ENCODE measurements around the gene FNDC3B.
"Not testable (repeated sequence)": the region's sequence is repeated elsewhere in the genome, so short reads cannot be mapped to it uniquely, and the experiment has no call there.

Gene FNDC3B

DNA sequence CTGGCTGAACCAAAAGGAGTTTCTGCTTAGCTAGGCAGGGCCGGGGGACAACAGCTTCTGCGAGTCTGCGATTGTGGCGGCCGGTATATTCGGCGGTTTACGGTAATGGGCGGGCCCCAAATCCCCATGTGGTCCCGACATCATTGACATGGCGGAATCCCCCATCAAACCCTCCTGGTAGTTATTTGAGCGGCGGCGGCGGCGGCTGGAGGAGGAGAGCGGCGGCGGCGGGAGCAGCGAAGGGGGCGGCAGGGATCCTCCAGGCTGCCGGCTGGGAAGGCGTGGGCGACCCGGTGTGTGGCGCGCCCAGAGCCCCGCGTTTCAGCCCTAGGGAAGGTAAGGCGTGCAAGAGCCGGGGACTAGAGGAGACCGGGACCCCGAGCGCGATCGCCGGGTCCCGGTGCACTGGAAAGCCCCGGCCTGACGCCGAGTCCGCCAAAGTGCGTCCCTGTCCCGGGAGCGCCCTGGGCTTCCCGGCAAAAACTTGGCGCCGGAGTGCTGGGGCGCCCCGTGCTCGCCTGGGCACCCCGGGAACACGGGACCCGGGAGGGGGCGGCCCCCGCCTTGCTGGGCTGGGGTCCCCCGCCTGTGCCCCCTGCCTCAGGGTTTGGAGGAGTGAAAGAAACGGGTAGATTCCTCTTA is at the start of gene FNDC3B:
FNDC3B (plus strand) TSS at position 143 of the 642 bp plus-strand sequence. CDS start 72,902 bp downstream, outside the sequence.
- DNase-seq (ENCODE audit: low read depth in 3 of 3) = peak; percentile 75 to 85 (median 82)

DNA sequence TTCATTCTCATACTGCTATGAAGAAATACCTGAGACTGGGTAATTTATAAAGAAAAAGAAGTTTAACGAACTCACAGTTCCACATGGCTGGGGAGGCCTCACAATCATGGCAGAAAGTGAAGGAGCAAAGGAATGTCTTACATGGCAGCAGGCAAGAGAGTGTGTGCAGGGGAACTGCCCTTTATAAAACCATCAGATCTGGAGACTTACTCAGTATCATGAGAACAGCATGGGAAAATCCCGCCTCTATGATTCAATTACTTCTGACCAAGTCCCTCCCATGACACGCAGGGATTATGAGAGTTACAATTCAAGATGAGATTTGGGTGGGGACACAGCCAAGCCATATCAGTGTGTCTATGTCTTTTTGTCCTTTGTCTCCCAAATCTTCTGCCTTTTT is 49.1 kb upstream of the FNDC3B start:
- not testable (repeated sequence) for DNase-seq (ENCODE audit: low read depth in 3 of 3)

DNA sequence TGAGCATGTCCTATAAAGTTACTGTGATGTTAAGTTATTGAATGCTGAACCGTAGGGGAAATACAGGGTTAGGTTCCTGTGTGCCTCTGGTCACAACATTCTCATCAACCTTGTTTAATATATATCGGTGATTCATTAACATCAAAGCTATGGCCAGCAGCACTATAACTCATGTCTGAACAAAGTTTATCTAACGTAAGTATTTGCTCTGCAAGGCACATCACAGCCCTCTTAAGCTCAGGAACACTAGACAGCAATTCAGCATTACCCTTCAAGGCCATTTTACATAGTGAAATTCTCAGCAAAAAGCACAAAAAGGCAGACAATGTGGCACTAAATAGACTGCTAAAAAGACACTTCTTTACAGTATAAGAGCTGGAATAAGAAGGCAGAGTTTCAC is 48.2 kb upstream of the FNDC3B start:
- no peak for DNase-seq (ENCODE audit: low read depth in 3 of 3)

DNA sequence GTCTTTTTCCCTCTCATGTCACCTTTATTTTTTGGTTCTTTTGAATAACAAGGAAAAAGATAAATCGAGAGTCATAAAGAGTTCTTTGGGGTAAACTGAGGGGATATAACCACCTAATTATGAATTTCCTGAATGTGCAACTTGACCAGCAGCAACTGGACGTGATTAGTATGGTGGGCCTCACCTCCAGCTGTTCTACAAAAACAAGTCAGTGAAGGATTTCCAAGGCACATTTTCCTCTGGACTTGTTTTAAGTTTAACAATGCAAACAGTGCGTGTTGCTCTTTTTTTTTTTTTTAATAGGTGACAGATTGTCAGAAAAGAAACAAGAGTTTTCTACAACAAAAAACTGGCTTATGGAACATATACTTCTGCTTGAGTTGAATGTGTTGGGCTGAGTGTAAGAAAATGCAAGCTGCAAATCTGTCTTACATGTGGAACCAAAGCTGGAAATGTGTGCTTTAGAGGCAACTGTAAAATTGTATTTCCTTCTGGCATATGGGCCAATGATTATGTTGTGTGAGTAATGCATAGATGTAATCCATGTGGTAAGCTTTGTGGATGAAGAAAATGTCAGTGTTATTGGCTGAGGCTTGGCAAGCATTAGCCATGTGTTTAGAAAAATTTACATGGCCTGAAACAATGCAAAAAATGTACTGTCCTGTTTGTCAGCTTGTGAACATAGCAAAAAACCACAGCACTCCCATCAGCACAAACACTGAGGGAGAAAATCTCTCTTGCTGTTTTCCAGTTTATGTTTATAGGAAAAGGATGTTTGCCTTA is 44.5 kb upstream of the FNDC3B start:
- no peak for DNase-seq (ENCODE audit: low read depth in 3 of 3)

DNA sequence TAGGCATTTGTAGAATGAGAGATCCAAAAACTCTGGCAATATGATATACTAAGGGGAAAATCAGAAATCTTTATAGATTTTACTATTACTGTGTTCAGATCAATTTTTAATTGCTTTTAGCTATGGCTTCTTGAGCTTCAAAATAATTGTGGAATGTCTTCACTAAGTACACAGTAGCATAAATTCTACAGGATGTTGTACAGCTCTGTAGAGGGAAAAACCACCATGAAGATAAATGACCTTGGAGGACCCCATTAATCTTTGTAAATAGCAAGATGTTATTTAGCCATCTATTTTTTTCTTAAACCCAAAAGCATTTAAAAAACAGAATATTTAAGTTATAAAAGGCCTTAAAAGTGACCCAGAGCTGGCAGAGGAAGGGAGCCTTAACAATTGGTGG is 43.9 kb upstream of the FNDC3B start:
- no peak for DNase-seq (ENCODE audit: low read depth in 3 of 3)

DNA sequence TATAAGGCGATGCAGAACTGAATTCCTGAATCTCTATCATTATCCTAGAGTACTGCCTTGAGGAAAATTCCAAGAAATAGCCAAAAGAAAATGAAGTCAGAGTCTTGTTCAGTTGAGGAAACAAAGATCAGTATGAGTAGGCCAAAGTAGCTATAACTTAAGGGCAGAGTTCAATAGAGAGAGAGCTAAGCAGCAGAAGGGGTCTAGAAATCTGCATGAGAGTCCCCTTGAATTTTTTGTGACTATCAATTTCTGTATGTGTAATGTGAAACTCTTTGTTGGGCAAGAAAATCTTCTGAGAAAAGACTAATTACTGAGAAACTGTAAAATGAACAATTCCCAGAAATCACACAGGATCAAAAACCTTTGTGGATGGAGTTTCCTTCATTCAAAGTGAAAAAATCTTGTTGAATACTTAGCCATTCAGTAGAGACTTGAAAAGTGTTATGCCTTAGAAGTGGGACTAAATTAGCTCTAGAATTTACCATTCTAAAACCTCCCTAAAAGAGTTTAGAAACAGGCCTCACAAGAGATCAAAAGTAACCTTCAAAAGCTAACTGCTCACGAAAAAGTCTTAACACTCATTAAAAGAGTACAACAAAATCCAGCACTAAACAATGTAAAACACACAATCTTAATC is 43.1 kb upstream of the FNDC3B start:
- DNase-seq (ENCODE audit: low read depth in 3 of 3) = no peak

DNA sequence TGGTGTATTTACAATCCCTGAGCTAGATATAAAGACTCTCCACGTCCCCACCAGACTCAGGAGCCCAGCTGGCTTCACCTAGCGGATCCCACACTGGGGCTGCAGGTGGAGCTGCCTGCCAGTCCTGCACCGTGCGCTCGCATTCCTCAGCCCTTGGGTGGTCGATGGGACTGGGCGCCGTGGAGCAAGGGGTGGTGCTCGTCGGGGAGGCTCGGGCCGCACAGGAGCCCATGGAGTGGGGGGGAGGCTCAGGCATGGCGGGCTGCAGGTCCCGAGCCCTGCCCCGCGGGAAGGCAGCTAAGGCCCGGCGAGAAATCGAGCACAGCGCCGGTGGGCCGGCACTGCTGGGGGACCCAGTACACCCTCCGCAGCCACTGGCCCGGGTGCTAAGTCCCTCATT is 40.6 kb upstream of the FNDC3B start:
- not testable (repeated sequence) for DNase-seq (ENCODE audit: low read depth in 3 of 3)

DNA sequence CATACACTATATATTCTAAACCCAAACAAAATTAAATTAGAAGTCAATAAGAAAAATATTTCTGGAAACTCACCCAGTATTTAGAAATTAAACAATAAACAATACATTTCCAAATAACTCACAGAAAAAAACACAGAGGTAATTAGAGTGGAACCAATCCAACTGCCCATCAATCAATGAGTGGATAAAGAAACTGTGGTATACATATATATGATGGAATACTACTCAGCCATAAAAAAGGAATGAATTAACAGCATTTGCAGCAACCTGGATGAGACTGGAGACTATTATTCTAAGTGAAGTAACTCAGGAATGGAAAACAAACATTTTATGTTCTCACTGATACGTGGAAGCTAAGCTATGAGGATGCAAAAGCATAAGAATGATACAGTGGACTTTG is 37.8 kb upstream of the FNDC3B start:
- DNase-seq (ENCODE audit: low read depth in 3 of 3) = not testable (repeated sequence)

DNA sequence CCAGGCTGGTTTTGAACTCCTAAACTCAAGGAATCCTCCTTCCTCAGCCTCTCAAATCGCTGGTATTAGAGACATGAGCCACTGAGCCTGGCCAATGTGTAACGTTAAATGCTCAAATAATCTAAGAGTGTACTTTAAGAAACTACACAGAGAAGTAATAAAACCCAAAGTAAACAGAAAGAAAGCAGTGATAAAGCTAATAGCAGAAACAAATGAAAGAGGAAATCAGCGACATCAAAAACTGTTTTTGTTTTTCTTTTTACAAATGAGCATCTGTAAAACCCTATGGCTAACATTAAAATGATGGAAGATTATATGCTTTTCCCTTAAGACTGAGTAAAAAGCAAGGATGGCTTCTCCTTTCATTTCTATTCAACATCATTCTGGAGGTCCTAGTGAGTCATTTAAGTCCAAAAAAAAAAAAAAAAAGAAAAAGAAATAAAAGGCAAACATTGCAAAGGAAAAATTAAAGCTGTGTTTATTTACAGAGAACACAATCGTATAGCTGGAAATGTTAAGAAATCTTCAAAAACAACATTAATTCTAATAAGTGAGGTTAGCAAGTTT is 36.8 kb upstream of the FNDC3B start:
- DNase-seq (ENCODE audit: low read depth in 3 of 3) = no peak

DNA sequence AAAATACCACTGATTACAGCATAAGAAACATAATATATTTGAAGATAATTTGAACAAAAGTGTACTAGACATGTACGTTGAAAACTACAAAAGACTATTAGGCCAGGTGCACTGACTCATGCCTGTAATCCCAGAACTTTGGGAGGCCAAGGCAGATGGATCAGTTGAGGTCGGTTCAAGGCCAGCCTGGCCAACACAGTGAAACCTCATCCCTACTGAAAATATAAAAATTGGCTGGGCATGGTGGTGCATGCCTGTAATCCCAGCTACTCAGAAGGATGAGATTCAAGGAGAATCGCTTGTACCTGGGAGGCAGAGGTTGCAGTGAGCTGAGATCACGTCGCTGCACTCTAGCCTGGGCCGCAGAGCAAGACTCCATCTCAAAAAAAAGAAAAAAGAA is 36.2 kb upstream of the FNDC3B start:
- no peak for DNase-seq (ENCODE audit: low read depth in 3 of 3)

DNA sequence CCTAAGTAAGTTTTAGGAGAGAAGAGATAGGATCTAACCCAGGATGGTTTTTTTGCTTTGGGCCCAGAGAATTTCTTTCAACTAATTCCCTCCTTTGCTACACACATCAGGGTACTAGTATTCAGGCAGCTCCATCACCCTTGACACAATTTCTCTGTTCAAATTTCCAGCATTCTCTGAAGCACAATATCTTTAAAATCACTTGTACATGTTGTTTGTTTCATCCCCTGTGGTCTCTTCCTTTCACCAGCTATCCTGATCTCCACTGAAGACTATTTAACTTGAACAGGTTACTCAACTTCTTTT is 32.4 kb upstream of the FNDC3B start:
- DNase-seq (ENCODE audit: low read depth in 3 of 3) = no peak

DNA sequence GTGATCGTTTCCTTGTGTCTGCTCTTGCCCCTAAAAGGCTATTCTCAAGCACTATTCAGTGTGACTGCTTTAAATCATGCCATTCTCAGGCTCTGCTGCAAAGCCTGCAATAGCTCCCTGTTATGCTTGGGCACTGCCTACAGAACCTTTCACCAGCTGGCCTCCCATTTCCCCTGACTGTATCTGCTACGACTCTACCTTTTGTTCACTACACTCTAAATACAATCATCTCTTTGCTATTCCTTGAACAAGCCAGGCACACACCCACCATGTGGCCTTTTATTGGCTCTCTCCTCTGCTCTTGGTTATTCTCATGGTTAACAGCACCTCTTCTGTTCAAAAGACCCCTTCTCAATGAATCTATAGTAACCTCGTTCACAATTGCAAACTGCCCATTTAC is 29.6 kb upstream of the FNDC3B start:
- no peak for DNase-seq (ENCODE audit: low read depth in 3 of 3)

DNA sequence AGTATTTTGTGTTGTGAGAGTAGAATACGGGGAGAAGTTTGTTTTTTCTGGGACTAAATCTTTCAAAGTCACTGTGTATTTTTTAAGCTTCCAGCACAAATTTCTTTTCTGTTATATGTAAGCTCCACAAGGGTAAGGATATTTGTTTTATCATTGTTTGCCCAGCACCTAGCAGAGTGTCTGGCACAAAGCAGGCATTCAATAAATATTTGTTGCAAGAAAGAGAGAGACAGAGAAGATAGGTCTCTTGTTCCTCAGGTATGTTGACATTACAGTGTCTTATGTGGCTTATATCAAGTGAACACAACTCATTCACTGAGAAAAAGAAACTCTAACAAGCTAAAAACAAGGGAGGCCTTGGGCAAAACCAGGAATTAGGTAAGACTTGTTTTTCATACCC is 26.6 kb upstream of the FNDC3B start:
- no peak for DNase-seq (ENCODE audit: low read depth in 3 of 3)

DNA sequence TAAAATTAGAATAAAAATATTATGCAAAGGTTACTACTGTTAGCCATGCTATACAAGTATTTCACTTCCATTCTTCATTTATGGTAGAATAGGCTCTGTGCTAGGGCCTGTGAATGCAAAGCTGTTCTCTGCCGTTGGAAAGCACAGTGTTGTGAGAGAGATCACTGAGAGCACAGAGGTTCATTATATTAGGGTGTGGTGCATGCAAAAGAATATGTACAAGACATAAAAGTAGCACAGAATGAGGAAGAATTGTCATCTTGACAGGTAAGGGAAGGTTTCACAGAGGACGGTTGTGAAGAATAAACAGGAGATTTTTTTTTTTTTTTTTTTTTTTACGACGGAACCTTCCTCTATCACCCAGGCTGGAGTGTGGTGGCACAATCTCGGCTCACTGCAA is 25.2 kb upstream of the FNDC3B start:
- no peak for DNase-seq (ENCODE audit: low read depth in 3 of 3)

DNA sequence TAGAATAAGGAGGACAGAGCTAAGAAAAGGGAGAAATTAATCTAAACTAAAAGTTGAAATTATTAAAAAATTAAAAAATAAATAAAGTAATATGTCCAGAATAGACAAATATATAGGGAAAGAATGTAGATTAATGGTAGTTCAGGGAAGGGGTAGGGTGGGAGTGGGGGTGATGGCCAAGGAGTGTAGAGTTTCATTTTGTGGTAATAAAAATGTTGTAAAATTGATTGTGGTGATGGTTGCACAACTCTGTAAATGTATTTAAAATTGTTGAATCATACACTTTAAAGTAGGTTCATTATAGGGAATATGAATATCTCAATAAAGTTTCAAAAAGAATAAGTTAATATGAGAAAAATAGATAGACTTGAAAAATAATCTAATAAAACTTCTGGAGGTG is 21.0 kb upstream of the FNDC3B start:
- DNase-seq (ENCODE audit: low read depth in 3 of 3) = no peak

DNA sequence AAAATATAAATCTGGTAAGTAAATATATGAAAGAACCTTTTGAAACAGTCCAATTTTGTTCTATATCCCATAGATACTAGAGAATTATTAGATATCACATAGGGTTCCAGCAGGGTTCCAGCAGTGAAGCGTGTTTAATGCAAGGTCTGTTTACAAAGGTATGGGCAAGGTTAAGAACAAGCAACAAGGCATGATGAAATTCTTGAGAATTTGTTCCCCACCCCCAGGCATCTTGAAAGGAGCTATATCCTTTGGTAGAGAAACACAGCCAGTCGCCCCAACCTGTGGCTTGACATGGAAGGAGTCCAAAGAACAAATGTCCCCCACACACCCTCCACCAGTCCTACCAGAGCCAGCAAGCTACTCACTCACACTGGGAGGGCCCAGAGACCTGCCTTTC is 18.6 kb upstream of the FNDC3B start:
- no peak for DNase-seq (ENCODE audit: low read depth in 3 of 3)

DNA sequence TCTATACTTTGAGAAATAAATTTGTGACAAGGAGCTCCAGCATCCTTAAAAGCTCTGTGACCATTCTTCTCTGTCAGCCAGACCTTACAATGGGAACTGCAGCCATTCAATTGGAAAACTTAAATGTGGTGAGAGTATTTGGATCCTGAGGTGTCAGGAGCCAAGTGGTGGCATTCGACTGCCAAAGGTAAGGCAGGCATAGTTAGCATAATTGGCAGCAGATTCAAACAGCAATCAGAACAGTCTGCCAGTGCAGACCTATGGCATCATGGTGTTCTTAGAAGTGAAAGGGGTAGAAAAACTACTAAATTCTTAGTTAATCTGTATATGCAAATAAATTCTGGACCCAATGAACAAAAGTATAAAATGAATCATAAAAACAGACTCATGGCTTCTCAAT is 18.2 kb upstream of the FNDC3B start:
- DNase-seq (ENCODE audit: low read depth in 3 of 3) = no peak

DNA sequence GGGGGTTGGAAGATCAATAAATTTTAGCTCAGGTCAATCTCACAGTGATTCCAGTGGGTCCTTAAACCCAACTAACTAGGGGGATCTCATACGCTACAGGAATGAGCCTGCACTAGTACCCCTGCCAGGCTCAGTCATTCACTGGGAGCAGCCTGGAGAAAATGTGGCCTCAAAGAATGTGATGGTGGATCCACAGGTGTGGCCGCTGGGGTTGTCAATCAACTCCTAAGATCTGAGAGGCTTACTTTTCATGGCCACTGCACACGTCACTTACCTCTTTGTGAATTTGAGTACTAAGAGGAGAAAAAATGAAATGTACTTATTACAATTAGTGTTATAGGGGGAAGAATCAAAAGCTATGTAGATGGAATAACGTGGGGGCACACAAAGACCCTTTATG is 17.5 kb upstream of the FNDC3B start:
- no peak for DNase-seq (ENCODE audit: low read depth in 3 of 3)

DNA sequence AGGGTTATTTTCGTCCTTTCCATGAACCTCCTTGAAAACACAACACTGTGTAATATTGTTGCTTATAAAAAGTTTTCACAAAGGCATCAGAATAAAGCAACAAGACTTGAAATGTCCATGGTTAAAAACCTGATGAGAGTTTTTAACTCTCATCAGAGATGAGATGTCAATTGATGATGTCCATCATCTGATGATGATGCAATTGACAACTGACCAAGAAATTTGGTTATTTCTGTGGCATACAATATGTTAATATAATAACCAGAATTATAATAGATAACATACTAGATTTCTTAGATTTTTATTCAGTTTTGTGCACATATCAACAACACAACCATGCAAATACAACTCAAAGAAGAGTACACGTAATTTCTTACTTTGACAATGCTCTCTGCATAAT is 15.5 kb upstream of the FNDC3B start:
- DNase-seq (ENCODE audit: low read depth in 3 of 3) = no peak

DNA sequence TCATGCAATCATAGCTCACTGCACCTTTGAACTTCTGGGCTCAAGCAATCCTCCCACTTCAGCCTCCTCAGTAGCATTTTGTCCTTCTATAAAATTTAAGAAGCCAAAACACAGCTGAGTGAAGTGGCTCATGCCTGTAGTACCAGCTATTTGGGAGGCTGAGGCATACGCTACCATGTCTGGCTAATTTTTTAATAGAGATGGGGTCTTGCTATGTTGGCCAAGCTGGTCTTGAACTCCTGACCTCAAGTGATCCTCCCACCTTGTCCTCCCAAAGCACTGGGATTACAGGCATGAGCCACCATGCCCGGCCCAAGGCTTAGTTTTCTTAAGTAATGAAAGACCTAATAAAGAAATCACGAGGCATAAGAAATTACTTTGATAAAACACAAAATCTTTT is 14.7 kb upstream of the FNDC3B start:
- no peak for DNase-seq (ENCODE audit: low read depth in 3 of 3)

DNA sequence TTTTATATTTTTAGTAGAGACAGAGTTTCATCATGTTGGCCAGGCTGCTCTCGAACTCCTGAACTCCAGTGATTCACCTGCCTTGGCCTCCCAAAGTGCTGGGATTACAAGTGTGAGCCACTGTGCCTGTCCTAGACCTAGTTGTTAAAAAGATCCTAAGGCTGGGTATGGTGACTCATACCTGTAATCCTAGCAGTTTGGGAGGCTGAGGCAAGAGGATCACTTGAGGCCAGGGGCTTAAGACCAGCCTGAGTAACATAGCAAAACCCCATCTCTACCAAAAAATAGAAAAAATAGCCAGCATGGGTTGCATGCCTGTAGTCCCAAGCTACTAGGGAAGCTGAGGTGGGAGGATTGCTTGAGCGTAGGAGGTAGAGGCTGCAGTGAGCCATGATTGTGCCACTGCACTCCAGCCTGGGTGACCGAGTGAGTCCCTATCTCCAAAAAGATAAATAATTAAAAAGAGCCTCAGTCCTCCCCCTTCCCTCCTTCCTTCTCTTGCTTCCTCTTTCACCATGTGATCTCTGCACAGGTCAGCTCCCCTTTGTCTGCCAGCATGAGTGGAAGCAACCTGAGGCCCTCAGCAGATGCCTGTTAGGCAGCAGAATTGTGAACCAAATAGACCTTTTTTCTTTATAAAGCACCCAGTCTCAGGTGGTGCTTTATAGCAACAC is 9.8 kb upstream of the FNDC3B start:
- DNase-seq (ENCODE audit: low read depth in 3 of 3) = no peak

DNA sequence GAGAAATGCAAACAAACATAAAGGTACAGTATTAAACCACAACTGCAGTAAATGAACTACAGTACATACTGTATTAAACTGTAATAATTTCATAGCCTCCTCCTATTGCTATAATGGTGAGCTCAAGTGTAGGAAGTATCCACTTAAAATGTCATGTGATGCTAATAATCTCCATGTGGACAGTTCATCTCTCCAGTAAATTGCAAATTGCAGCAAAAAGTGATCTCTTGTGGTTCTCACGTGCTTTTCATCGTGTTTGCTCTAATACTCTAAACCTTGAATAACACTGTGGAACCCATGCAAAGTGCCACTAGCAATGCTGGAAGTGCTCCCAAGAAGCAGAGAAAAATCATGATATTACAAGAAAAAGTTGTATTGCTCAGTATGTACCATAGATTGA is 9.2 kb upstream of the FNDC3B start:
- no peak for DNase-seq (ENCODE audit: low read depth in 3 of 3)

Measured in stimulated activated CD4-positive, alpha-beta T cell treated with anti-CD3 and anti-CD28 coated beads, TNF-alpha, amount 100 ng/mL, for 48 hours (primary cell).